RWPE2 (cell line): ENCODE measurements around the gene TOGARAM1.

Experiments
- ATAC-seq: fragments of 200-7000 bp; cut with Tn5 transposase; 3 replicates; pipeline ENCODE4 v1.9.1; 2021; ENCODE audit warnings: low read depth
- DNase-seq: peaks from one replicate; pipeline ENCODE4 v3.0.0-alpha.2; 2020; ENCODE audit warnings: low spot score
- H3K27ac ChIP-seq: fragments of 450-650 bp; 2 replicates; pipeline ENCODE4 v1.5.1; 2017; ENCODE audit warnings: mild to moderate bottlenecking; ENCODE audit not compliant: poor library complexity, severe bottlenecking
- H3K27me3 ChIP-seq: fragments of 250-450 bp; sonication (Bioruptor Pico); 2 replicates; pipeline ENCODE4 v1.5.1; 2021; ENCODE audit warnings: mild to moderate bottlenecking, moderate library complexity; ENCODE audit not compliant: insufficient read depth, poor library complexity, severe bottlenecking
- H3K36me3 ChIP-seq: fragments of 250-450 bp; sonication (Bioruptor Pico); 2 replicates; pipeline ENCODE4 v1.5.1; 2020; ENCODE audit warnings: low read depth, mild to moderate bottlenecking, moderate library complexity
- H3K4me1 ChIP-seq: fragments of 250-450 bp; sonication (Bioruptor Pico); 2 replicates; pipeline ENCODE4 v1.5.1; 2021; ENCODE audit warnings: mild to moderate bottlenecking, moderate library complexity; ENCODE audit not compliant: insufficient read depth, poor library complexity, severe bottlenecking
- H3K4me3 ChIP-seq: fragments of 250-450 bp; sonication (Bioruptor Pico); 2 replicates; pipeline ENCODE4 v1.5.1; 2021; ENCODE audit warnings: mild to moderate bottlenecking, moderate library complexity; ENCODE audit not compliant: severe bottlenecking
- H3K9me3 ChIP-seq: fragments of 250-450 bp; sonication (Bioruptor Pico); 2 replicates; pipeline ENCODE4 v1.5.1; 2021; ENCODE audit warnings: mild to moderate bottlenecking, moderate library complexity; ENCODE audit not compliant: severe bottlenecking
- TF ChIP-seq, protein P1 (sequence below): fragments of 450-650 bp; IDR thresholded peaks from one replicate; pipeline ENCODE4 v1.5.1; 2017; ENCODE audit warnings: mild to moderate bottlenecking, moderate library complexity; ENCODE audit not compliant: poor library complexity, severe bottlenecking

Gene TOGARAM1

DNA sequence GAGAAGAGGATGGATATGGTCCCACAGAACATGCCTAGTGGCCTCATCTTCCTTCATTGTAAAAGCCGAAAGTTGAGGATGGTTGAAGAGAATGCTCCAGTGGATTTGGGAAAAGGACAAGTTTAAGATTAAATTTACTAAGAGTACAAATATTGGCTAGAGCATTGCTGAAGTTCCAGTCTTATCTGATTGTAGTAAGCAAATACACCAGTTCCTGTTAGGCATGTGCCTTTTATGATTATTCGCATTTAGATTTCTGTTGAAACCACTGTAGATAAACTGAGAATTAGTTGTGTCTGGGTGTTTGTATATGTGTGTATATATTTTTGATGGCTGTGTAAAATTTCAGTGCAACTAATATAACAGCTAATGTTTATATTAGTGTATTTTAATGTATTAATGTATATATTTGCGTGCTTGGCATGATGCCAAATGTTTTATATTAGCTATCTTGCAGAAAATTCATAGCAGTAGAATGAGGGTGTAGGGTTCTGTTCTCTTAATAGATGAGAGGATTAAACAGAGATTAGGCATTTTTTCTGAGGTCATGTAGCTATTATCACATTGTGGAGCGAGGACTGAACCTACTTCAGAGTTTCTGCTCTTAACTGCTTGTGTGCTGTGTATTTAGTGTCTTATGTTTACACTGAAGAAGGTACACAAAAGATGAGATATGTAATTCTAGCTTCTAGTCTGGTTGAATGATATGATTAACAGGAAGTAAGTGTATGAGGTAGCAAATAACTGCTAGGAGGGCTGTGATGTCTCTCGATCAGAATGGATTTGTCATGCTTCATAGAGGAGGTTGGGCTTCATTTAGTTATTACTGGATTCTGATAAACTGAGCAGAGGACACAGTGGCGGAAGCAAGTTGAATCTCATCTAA, 151.1 kb downstream of the TOGARAM1 start:
- TF ChIP-seq, protein P1, sequence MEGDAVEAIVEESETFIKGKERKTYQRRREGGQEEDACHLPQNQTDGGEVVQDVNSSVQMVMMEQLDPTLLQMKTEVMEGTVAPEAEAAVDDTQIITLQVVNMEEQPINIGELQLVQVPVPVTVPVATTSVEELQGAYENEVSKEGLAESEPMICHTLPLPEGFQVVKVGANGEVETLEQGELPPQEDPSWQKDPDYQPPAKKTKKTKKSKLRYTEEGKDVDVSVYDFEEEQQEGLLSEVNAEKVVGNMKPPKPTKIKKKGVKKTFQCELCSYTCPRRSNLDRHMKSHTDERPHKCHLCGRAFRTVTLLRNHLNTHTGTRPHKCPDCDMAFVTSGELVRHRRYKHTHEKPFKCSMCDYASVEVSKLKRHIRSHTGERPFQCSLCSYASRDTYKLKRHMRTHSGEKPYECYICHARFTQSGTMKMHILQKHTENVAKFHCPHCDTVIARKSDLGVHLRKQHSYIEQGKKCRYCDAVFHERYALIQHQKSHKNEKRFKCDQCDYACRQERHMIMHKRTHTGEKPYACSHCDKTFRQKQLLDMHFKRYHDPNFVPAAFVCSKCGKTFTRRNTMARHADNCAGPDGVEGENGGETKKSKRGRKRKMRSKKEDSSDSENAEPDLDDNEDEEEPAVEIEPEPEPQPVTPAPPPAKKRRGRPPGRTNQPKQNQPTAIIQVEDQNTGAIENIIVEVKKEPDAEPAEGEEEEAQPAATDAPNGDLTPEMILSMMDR = no peak
- DNase-seq = no peak
- ATAC-seq = peak; percentile 59
- Histone ChIP-seq H3K27ac (peak overlapping the region; percentile 11), H3K9me3 (no peaks in the 10 kb centered on the region), H3K4me3 (no peak overlapping the region), H3K36me3 (peaks cover 98% of the 10 kb centered on the region), H3K27me3 (no peaks in the 10 kb centered on the region), H3K4me1 (peaks cover 13% of the 10 kb centered on the region)

DNA sequence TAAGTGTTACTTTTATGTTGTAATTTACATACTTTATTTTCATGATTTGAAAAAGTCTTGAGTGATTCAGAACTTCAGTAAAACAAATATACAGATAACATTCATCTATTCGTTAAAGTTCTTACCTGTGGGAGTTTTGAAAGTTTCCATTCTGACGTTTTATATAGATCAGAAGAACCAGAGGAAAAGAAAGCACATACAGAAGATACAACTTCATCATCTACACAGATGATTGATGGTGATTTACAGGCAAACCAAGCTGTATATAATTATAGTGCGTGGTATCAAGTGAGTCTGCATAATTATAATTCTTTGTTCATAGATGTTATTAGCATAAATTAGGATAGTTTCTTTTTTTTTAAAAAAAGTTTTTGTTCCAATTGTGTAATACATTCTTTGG, 152.3 kb downstream of the TOGARAM1 start:
- Histone ChIP-seq H3K4me1 (peaks cover 13% of the 10 kb centered on the region), H3K36me3 (peaks cover 98% of the 10 kb centered on the region), H3K27me3 (no peaks in the 10 kb centered on the region), H3K9me3 (no peaks in the 10 kb centered on the region), H3K4me3 (no peak overlapping the region), H3K27ac (no peak overlapping the region)
- no peak for ATAC-seq
- DNase-seq = no peak
- TF ChIP-seq, protein P1 = no peak

DNA sequence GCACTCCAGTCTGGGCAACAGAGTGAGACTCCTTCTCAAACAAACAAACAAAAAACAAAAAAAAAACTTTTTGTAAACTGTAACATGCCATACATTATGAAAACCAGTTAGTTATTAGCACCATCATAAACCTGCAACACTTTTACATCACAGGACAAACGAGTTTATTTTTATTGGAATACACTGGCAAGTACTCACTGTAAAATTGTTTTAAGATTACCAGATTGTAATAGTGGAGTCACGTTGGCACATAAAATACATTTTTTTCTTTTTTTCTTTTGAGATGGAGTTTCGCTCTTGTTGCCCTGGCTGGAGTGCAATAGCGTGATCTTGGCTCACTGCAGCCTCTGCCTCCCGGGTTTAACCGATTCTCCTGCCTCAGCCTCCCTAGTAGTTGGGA, 156.6 kb downstream of the TOGARAM1 start:
- H3K4me1 ChIP-seq = no peaks in the 10 kb centered on the region
- ATAC-seq = no peak
- H3K27me3 ChIP-seq = no peaks in the 10 kb centered on the region
- no peak overlapping the region for H3K27ac ChIP-seq
- H3K4me3 ChIP-seq = no peak overlapping the region
- peaks cover 97% of the 10 kb centered on the region for H3K36me3 ChIP-seq
- TF ChIP-seq, protein P1 = no peak
- no peak for DNase-seq
- no peaks in the 10 kb centered on the region for H3K9me3 ChIP-seq

DNA sequence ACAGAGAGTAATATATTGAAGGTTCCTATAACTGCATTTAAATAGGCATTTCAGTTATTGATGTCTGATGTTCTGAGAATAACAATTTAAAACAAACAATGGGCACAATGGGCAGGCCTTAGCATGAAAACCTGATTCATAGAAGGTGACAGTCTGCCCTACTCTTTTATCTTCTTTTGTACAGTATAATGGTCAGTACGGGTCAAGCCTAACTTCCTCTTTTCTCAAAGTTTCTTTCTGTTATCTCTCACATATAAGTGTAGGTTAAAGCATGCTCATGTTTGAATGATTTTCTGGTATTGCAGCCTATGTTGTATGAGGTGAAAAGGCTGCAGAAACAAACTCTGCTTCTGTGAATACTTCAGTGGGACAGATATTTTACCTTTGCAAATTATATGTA, 158.1 kb downstream of the TOGARAM1 start:
- Histone ChIP-seq H3K36me3 (peaks cover 95% of the 10 kb centered on the region), H3K4me1 (no peaks in the 10 kb centered on the region), H3K4me3 (no peak overlapping the region), H3K27ac (no peak overlapping the region), H3K9me3 (no peaks in the 10 kb centered on the region), H3K27me3 (no peaks in the 10 kb centered on the region)
- ATAC-seq (0 out of 3 replicates have a peak, but pooled peaks have one; percentile 15), DNase-seq (no peak)
- TF ChIP-seq, protein P1 = no peak

DNA sequence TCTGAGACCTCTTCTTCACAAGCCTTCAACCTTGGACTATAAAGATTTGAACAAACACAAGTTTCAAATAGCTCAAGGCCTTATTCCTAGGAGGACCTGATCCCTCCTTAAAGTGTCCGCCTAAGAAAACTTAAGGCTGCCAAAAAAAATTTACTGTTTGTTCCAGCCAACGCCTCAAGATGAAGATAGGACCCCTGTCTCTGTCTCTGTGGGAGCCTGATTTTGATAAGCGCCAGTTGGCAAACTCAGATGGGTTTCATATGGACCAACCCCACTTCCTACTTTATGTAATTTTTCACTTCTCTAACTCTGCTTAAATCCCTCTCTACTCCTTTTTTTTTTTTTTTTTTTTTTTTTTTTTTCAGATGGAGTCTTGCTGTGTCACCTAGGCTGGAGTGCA, 161.3 kb downstream of the TOGARAM1 start:
- Histone ChIP-seq H3K27me3 (no peaks in the 10 kb centered on the region), H3K4me1 (no peaks in the 10 kb centered on the region), H3K9me3 (no peaks in the 10 kb centered on the region), H3K4me3 (no peak overlapping the region), H3K36me3 (peaks cover 92% of the 10 kb centered on the region), H3K27ac (no peak overlapping the region)
- TF ChIP-seq, protein P1 = no peak
- ATAC-seq (no peak), DNase-seq (no peak)
